ENCODE data around the gene CDH20. TPM values are rescaled to one million over a fixed set of nuclear protein-coding genes. Genes with fewer than 3 reads are reported as not detected.

The CDH20 gene
- total and polyA plus RNA-seq, 2 of the 13 experiments (the other 11 are each of a cell fraction or from before 2014, with no cell fraction given): not detected

DNA sequence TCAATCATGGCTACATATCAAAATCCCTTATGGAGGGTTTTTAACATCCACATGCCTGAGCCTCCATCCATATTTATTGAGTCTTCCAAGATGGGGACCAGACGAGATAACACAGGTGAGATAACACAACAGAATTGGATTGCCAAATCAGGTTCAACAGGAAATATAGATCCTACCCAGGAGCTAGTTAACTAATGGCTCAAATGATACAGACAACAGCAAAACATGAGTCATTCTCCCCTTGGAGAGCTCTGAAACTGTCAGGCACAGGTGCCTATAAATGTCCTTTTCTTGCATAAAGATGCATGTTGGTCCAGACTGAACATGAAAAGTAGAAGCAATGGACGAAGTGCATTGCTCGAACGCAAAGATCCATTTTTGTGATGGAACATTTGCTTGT, 202.2 kb downstream of the CDH20 start:
- FAIRE-seq (no peak), ATAC-seq (no peak), DNase-seq (ENCODE audit: low spot score) (no peak)
- intact Hi-C loops (cut with micrococcal nuclease; ENCODE audit: unreplicated experiment) (no loop called here), in situ Hi-C loops (cut with HindIII; ENCODE audit: extremely low pct_ligation_motif_present, low pct_unique_long_range_greater_than_20kb) (no loop called here)
- H3K27ac ChIP-seq (ENCODE audit: extremely low read length, insufficient read depth, low read length): no peak overlapping the region
- no peaks in the 10 kb centered on the region for H3K4me1 ChIP-seq (ENCODE audit: insufficient read depth, low read length)
- no TSS peak for BruUV-seq (replicated peaks)
- WGBS (ENCODE audit: low lambda C conversion rate): 33% methylated on average over 4 of the region's 4 CpGs
- H4K20me1 ChIP-seq (ENCODE audit: insufficient read depth, low read length): no peaks in the 10 kb centered on the region
- H3K9me3 ChIP-seq (ENCODE audit: low read length): no peaks in the 10 kb centered on the region
- peaks cover 0 to 3% of the 10 kb centered on the region in 2 experiments; a peak in 1 of 5 replicates for H3K27me3 ChIP-seq (ENCODE audit: control insufficient read depth in 1 of 2, insufficient read depth in 2 of 2, low read length in 2 of 2)
- H2AFZ ChIP-seq (ENCODE audit: low read length): no peak overlapping the region
- ChIA-PET POLR2A (no interaction called here), CTCF (ENCODE audit: low intra/inter-chr PET ratio, low total read pairs) (no interaction called here)
- H3K79me2 ChIP-seq (ENCODE audit: insufficient read depth, low read length): no peaks in the 10 kb centered on the region
- no peaks in the 10 kb centered on the region for H3K36me3 ChIP-seq (replicated peaks in 1 of 2; ENCODE audit: control insufficient read depth in 1 of 2, insufficient read depth in 2 of 2, low read length in 2 of 2)
- H3K9ac ChIP-seq (ENCODE audit: insufficient read depth, low read depth, low read length): no peak overlapping the region
- H3K4me3 ChIP-seq (replicated peaks in 1 of 3; ENCODE audit: insufficient read depth in 1 of 3, low read depth in 2 of 3, low read length in 3 of 3): no peak overlapping the region
- TF ChIP-seq SRSF4 (IDR thresholded peaks at IDR 0.05; ENCODE audit: low read depth, low read length, poor library complexity, severe bottlenecking) (no peak), ASH2L (IDR thresholded peaks at IDR 0.05; ENCODE audit: insufficient read length, low read depth, low read length) (no peak), MLX (CRISPR knock-in tag; IDR thresholded peaks at IDR 0.05) (no peak), ZFP62 (CRISPR knock-in tag; IDR thresholded peaks at IDR 0.05) (no peak), ZNF644 (CRISPR knock-in tag; IDR thresholded peaks at IDR 0.05; ENCODE audit: low read depth) (no peak), CHD4 (IDR thresholded peaks at IDR 0.05; ENCODE audit: borderline replicate concordance, low read length) (no peak), ZMYM2 (CRISPR knock-in tag; IDR thresholded peaks at IDR 0.05) (no peak), ZC3H13 (CRISPR knock-in tag; IDR thresholded peaks at IDR 0.05) (no peak), YEATS4 (CRISPR knock-in tag; IDR thresholded peaks at IDR 0.05; ENCODE audit: borderline replicate concordance) (no peak), SNRNP70 (IDR thresholded peaks at IDR 0.05; ENCODE audit: low read depth, low read length) (no peak), ETV5 (CRISPR knock-in tag; IDR thresholded peaks at IDR 0.05; ENCODE audit: borderline replicate concordance) (no peak), YY1 (IDR thresholded peaks at IDR 0.05; ENCODE audit: insufficient read depth, insufficient replicate concordance, low read depth, low read length) (no peak), ZNF207 (IDR thresholded peaks at IDR 0.05; ENCODE audit: borderline replicate concordance) (no peak)
- TF ChIP-seq, protein P1, sequence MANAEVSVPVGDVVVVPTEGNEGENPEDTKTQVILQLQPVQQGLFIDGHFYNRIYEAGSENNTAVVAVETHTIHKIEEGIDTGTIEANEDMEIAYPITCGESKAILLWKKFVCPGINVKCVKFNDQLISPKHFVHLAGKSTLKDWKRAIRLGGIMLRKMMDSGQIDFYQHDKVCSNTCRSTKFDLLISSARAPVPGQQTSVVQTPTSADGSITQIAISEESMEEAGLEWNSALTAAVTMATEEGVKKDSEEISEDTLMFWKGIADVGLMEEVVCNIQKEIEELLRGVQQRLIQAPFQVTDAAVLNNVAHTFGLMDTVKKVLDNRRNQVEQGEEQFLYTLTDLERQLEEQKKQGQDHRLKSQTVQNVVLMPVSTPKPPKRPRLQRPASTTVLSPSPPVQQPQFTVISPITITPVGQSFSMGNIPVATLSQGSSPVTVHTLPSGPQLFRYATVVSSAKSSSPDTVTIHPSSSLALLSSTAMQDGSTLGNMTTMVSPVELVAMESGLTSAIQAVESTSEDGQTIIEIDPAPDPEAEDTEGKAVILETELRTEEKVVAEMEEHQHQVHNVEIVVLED (CRISPR knock-in tag; IDR thresholded peaks at IDR 0.05; ENCODE audit: borderline replicate concordance): no peak
- TF ChIP-seq, protein P2, sequence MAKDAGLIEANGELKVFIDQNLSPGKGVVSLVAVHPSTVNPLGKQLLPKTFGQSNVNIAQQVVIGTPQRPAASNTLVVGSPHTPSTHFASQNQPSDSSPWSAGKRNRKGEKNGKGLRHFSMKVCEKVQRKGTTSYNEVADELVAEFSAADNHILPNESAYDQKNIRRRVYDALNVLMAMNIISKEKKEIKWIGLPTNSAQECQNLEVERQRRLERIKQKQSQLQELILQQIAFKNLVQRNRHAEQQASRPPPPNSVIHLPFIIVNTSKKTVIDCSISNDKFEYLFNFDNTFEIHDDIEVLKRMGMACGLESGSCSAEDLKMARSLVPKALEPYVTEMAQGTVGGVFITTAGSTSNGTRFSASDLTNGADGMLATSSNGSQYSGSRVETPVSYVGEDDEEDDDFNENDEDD (CRISPR knock-in tag; IDR thresholded peaks at IDR 0.05; ENCODE audit: borderline replicate concordance): no peak
- TF ChIP-seq, protein P3, sequence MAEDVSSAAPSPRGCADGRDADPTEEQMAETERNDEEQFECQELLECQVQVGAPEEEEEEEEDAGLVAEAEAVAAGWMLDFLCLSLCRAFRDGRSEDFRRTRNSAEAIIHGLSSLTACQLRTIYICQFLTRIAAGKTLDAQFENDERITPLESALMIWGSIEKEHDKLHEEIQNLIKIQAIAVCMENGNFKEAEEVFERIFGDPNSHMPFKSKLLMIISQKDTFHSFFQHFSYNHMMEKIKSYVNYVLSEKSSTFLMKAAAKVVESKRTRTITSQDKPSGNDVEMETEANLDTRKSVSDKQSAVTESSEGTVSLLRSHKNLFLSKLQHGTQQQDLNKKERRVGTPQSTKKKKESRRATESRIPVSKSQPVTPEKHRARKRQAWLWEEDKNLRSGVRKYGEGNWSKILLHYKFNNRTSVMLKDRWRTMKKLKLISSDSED (CRISPR knock-in tag; IDR thresholded peaks at IDR 0.05): no peak
- H3K4me2 ChIP-seq (ENCODE audit: low read depth, low read length): no peak overlapping the region
